Stimulated activated CD8-positive, alpha-beta memory T cell treated with anti-CD3 and anti-CD28 coated beads, Interleukin-4, amount 100 ng/mL, for 4 hours (primary cell): ENCODE results near the gene GJE1.
"Not testable (repeated sequence)": the region's sequence is repeated elsewhere in the genome, so short reads cannot be mapped to it uniquely, and the experiment has no call there.

Source experiments
- DNase-seq, 2 donors: peaks; one replicate each; pipeline ENCODE4 v3.0.0-alpha.2; 2020; ENCODE audit warnings: low read depth in 2 of 2, low spot score in 1 of 2

Gene GJE1

GRCh38 chr6:142132625-142133024 is at the start of gene GJE1:
TSS of gene GJE1 (plus strand) at chr6:142132925. CDS start at chr6:142133159, 234 bp downstream.
- DNase-seq: no peak

GRCh38 chr6:142087950-142088857 is 44.5 kb upstream of the GJE1 start:
- DNase-seq: no peak

- no peak for DNase-seq
These were observed 43.9 kb upstream of the GJE1 start for GRCh38 chr6:142088858-142089216.

- DNase-seq: not testable (repeated sequence)
These were observed 27.9 kb upstream of the GJE1 start for GRCh38 chr6:142104820-142105219.

GRCh38 chr6:142110820-142111219 is 21.9 kb upstream of the GJE1 start:
- not testable (repeated sequence) for DNase-seq

GRCh38 chr6:142112451-142113061 is 20.2 kb upstream of the GJE1 start:
- DNase-seq: peak; percentile 10 to 58

- DNase-seq: no peak
These were observed 15.4 kb upstream of the GJE1 start for GRCh38 chr6:142117366-142117765.

- DNase-seq: no peak
These were observed 14.4 kb upstream of the GJE1 start for GRCh38 chr6:142118328-142118727.

GRCh38 chr6:142118925-142119324 is 13.8 kb upstream of the GJE1 start:
- DNase-seq: no peak

- DNase-seq: no peak
These were observed 11.4 kb upstream of the GJE1 start for GRCh38 chr6:142121342-142121741.

- no peak for DNase-seq
These were observed 1.9 kb upstream of the GJE1 start for GRCh38 chr6:142130814-142131213.

GRCh38 chr6:142138876-142139275 is 6.2 kb downstream of the GJE1 start:
- no peak for DNase-seq

GRCh38 chr6:142141531-142141930 is 8.8 kb downstream of the GJE1 start:
- not testable (repeated sequence) for DNase-seq

- peak; percentile 91 to 92 for DNase-seq
These were observed 14.3 kb downstream of the GJE1 start, which contains the start of the genes NMBR and VTA1 for GRCh38 chr6:142146828-142147662. TSS of gene NMBR (minus strand) at chr6:142147122. CDS start at chr6:142088658, 58,464 bp downstream. TSS of gene VTA1 (plus strand) at chr6:142147263. CDS start at chr6:142147288, 25 bp downstream.

GRCh38 chr6:142152746-142153145 is 20.0 kb downstream of the GJE1 start:
- no peak for DNase-seq

GRCh38 chr6:142153196-142153595 is 20.5 kb downstream of the GJE1 start:
- no peak for DNase-seq

GRCh38 chr6:142154336-142154735 is 21.6 kb downstream of the GJE1 start:
- DNase-seq: no peak

GRCh38 chr6:142155091-142155490 is 22.4 kb downstream of the GJE1 start:
- no peak for DNase-seq

- no peak for DNase-seq
These were observed 23.4 kb downstream of the GJE1 start for GRCh38 chr6:142155895-142156757.

GRCh38 chr6:142156758-142157068 is 24.0 kb downstream of the GJE1 start:
- DNase-seq: not testable (repeated sequence)

GRCh38 chr6:142162780-142163179 is 30.1 kb downstream of the GJE1 start:
- no peak for DNase-seq
